Activated CD8-positive, alpha-beta memory T cell treated with anti-CD3 and anti-CD28 coated beads, Interleukin-2, amount 50 U/mL, for 1 hour (primary cell): ENCODE results near the gene SLC25A21.

Experiments
- DNase-seq: peaks from one replicate; pipeline ENCODE4 v3.0.0-alpha.2; 2020; ENCODE audit errors: extremely low read depth

The SLC25A21 gene

DNA sequence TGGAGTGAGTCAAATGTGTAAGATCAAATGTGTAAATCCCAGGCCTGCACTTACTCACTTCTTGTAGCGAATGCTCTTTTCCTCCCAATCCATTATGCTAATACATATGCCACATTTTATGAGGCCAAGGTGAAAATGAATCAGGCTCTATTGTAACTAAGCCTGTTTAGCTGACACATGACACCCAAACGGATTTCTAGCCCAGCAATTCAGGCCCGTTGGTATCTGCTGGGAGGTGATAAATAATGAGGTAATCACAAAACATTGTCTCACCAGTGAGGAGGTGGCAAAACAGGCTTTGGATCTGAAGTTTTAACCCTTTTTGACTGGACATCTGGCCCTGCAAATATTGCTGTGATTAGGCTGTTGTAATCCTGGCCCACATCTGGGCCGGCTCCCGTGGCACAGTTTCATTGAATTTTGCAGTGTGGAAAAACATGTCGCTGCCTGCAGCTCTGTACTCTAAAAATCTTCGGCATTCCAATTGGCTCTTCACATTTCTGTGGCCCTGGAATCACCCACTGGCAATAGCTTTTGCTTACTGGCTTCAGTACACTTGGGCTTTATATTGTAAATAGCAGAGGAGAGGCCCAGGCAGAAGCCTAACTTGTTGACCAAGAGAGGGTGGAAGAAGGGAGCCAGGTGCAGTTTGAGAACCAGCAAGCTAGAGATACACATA is 404.7 kb downstream of the SLC25A21 start:
- no peak for DNase-seq

GRCh38 chr14:36766974-36767373 is 405.4 kb downstream of the SLC25A21 start:
- no peak for DNase-seq

- DNase-seq: no peak
Measured at GRCh38 chr14:36757734-36758601, 414.4 kb downstream of the SLC25A21 start.

DNA sequence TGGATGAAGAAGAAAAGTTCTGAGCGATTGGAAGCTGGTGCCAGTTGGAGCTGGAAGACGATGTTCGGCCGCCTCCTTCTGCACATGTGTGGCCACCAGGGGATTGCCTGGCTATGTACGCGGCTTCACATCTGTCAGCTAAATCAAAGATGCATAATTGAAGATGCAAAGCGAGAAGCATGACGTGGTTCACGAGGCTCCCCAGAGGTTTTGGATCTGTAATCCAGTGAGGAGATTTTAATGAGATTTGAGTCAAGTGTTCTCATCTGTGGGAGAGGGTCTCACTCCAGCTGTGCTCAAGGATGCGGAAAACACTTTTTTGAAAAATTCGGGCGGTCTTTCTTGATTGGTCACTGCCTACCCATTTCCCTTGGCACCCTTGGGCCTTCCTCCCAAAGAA is 416.2 kb downstream of the SLC25A21 start:
- no peak for DNase-seq

DNA sequence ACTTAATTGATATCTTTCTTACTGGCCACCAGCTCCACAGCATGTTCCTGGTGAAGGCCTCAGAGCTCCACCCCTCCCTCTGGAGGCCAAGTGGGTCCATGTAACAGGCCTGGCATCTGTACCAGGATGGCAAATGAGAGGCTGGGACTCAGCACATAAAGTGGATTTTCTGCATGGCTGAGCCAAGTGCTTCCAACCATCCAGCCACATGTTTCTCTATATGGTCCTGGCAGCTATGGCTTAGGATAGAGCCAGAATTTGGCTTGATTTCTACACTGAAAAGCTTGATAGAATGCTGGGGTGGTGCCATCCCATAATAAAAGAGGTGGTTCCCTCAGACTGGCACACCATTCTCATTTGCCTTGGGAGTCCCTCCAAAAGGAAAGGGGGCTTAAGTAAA is 416.6 kb downstream of the SLC25A21 start:
- no peak for DNase-seq

- DNase-seq: no peak
Measured at GRCh38 chr14:36751920-36752319, 420.5 kb downstream of the SLC25A21 start.

DNA sequence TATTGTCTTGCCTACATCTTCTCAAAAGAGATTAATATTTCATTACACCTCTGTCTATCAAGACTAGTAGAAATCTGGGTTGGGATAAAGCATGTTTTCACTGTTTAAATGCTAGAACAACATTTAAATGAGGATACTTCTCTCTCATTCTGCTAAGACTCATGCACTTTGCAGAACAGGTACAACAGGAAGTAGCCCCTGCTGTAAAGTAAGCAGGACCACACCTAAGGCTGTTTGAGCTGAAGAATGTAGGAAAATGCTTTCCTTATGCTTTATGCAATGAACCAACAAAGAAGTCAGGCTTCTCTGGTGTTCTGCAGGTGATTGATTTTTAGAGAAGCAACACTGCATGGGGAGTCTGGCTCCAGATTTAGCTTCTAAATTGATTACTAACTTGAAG is 421.3 kb downstream of the SLC25A21 start:
- DNase-seq: no peak

GRCh38 chr14:36750244-36750643 is 422.2 kb downstream of the SLC25A21 start:
- DNase-seq: no peak

DNA sequence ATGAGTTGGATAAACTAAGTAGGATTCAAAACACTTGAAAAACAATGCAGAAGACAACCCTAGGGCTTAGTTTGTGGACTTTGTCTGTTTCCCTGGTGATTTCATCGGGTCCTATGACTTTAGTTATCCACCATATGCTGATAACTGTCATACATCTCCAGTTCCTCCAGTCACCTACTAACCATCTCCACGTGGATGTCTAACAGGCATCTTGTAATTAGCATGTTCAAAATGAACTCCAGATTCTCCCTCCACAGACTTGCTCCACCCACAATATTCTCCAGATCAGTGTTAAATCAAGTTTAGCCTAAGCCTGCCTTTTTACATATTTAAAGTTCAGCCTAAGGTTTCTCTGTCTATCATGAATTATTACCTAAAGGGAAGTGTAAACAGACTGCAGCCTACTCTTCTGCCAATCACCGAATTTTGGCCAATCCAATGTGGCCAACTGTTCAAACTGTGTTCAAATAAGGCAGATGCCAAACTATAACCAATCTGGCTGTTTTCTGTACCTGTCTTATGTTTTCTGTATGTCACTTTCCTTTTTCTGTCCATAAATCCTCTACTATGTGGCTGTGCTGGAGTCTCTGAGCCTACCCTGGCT is 423.7 kb downstream of the SLC25A21 start:
- DNase-seq: no peak

DNA sequence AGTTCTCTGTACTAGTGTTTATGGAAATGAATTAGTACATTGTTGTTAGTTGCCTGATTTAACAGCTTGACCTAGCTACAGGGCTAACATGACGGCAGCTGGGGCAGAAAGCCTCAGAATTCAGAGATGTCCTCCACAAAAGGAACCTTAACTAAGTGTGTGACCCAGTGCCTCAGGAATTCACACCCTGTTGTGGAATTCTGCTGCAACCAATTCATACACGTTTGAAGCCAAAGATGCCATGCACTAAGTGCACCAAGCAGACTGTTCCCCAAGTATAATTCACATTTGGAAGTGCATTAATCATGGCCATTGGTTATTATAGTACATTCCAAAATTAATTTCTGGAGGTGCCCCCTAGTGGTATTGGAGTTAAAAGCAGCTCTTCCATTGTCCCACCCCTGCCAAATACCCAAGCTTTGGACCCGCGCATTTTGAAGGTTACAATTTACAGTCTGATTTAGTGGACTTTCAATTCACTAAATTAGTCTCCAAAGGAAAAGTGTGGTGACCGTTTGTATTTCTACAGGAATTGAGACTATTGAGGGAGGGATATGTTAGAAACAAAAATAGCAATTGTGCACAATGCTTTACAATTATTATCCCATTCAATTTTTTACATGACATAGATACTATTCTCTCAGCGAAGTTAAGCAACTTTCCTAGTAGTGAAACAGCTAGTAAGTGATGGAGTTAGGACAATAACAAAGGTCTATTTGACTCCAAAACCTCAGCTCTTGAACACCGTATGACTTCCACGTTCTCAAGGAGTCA is 424.8 kb downstream of the SLC25A21 start:
- no peak for DNase-seq

- DNase-seq: no peak
Measured at GRCh38 chr14:36746872-36747271, 425.5 kb downstream of the SLC25A21 start.

GRCh38 chr14:36741858-36742257 is 430.5 kb downstream of the SLC25A21 start:
- no peak for DNase-seq

- no peak for DNase-seq
Measured at GRCh38 chr14:36738269-36738668, 434.1 kb downstream of the SLC25A21 start.

DNA sequence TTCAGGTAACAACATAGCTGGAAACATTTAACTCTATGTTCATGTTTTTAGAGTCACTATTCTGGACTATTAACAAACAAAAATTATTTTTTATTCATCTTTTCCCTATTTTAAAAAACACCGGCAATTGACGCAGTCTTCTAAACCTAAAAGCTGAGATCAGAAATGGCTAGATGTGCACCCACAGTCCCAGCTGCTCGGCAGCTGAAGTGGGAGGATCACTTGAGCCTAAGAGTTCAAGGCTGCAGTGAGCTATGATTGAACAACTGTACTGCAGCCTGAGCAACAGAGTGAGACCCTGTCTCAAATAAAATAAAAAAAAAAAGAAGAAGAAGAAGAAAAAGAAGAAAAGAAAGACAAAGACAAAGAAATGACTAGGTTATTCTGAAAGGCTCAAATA is 446.3 kb downstream of the SLC25A21 start:
- no peak for DNase-seq

- no peak for DNase-seq
Measured at GRCh38 chr14:36724162-36724561, 448.2 kb downstream of the SLC25A21 start.

GRCh38 chr14:36723530-36723929 is 448.9 kb downstream of the SLC25A21 start:
- no peak for DNase-seq

GRCh38 chr14:36721877-36722276 is 450.5 kb downstream of the SLC25A21 start:
- no peak for DNase-seq

- no peak for DNase-seq
Measured at GRCh38 chr14:36720657-36721056, 451.7 kb downstream of the SLC25A21 start.

DNA sequence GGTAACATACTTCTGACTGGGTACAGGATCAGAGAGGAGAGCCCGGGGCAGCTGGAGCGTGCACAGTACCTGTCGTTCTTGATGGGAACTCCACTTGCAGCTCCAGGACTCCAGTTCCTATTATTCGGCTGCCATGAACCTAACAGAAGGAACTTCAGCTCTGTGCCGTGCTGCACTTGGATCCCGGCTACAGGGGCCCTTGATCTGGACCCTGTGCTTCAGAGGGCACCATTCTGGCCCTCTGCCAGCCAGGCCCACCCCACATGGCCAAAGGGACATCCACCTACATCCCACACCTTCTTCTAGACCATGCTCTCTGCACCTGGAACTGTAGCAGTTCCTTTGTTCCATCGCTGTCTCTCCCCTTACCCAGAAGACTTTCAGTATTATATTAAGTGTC is 452.6 kb downstream of the SLC25A21 start:
- no peak for DNase-seq

GRCh38 chr14:36718216-36718615 is 454.2 kb downstream of the SLC25A21 start:
- DNase-seq: no peak

DNA sequence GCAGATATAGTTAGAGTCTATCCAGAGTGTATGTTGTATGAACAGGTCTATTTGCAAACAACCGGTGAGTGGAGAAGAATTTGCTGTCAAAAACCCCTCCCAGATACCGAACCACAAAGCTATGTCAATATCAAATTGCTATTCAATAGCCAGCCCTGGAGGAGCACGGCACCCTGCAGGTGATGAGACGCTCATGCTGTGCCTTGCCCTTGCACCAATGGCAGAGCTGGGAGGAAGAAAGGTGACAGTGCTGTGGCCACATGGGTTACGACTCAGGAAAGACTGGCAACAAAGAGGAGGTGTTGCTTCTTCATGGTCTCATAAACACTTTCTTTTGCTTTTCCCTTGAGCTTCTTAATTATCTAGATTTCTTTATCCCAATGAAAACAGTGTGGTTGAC is 455.0 kb downstream of the SLC25A21 start:
- DNase-seq: no peak

DNA sequence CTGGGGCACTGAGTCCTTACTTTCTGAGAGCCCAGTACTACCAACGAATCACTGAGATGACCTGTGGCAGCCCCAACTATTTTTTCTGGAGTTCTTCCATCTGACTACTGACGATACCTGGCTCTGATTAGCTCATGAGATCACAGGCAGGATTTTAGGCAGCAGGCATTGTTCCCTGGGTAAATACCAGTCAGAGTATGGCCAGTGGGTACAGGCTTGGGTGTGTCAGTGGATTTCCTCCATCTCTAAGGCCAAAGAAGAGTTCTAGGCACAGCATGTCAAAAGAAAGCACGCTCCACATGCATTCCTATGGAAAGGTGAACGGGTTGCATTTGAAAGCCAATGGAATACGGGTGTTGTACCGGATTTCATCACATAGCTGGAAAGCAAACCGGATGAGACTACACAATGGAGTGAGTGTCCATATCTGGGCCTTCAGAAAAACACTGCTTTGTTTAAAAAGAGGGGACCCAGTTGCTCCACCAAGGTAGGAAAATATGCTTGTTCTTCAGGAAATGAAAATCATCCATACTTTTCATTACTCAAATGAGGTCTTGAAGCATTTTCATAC is 455.7 kb downstream of the SLC25A21 start:
- DNase-seq: no peak
